Measurements from ENCODE around the gene CERS3. TPM values are rescaled to one million over a fixed set of nuclear protein-coding genes. Genes with fewer than 3 reads are reported as not detected.

CERS3 gene
- total RNA-seq, 2 experiments from 2014 or later: 0.19 to 0.31 TPM

- no peaks in the 10 kb centered on the region for H3K27me3 Mint-ChIP-seq
Observed at GRCh38 chr15:100558771-100559254, 30.1 kb upstream of the CERS3 start.

DNA sequence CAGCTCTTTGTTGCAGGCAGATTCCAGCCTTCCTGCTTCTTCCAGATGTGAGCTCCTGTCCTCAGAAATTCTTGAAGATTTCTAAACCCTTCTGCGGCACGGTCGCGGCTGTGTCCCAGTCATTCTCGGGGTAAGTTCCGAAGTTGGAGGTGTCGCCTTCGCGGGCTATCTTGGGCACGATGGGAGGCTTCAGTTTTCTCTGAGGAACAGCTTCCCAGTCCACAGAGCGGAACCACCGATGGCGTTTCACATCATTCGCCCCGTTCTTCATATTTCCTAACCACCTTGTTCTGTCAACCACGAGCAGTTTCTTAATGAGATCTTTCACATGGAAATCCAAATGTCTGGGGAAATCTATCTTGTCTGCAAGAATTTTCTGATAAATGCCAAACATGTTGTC lies 24.7 kb upstream of the CERS3 start:
- ChIA-PET CTCF (no interaction called here), POLR2A (no interaction called here)
- Mint-ChIP-seq H3K4me3 (no peak overlapping the region), H3K27ac (no peak overlapping the region), H3K4me1 (ENCODE audit: low read depth) (no peaks in the 10 kb centered on the region), H3K36me3 (peaks cover 29% of the 10 kb centered on the region), H3K27me3 (no peaks in the 10 kb centered on the region), H3K9me3 (no peaks in the 10 kb centered on the region)
- no peak for DNase-seq
- intact Hi-C loops (cut with micrococcal nuclease): no loop called here

More at GRCh38 chr15:100558771-100559254, 30.1 kb upstream of the CERS3 start:
- intact Hi-C loops (cut with micrococcal nuclease): no loop called here
- CTCF ChIA-PET: interaction anchor here (1.6 kb wide), 1 partner anchor 209 kb away, joined by 5 read pairs; no protein-coding TSS in a partner anchor
- no peak overlapping the region for H3K4me3 Mint-ChIP-seq
- no peaks in the 10 kb centered on the region for H3K4me1 Mint-ChIP-seq (ENCODE audit: low read depth)
- H3K9me3 Mint-ChIP-seq: no peaks in the 10 kb centered on the region
- H3K36me3 Mint-ChIP-seq: peaks cover 29% of the 10 kb centered on the region
- H3K27ac Mint-ChIP-seq: no peak overlapping the region
- no peak for DNase-seq
- POLR2A ChIA-PET: no interaction called here

DNA sequence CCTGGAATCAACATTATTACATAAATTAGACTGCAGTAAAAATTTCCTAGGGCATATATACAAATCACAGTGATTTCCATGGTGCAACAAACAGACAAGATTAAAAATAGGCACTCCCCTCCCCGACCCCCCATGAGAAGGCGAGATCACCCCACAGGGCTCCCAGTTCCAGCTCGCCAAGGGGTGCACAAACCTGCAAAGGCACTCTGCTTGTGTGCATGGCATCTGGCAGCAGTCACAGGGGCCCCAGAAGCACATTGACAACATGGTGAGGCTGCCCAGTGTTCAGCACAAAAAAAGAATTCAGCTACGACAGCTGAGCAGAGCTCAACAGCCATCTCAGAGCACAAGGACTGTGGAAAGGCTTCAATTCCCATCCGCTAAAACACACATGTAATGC lies 19.2 kb upstream of the CERS3 start:
- ChIA-PET POLR2A (interaction anchor here (0.6 kb wide), 1 partner anchor 14 kb away, joined by 3 read pairs; no protein-coding TSS in a partner anchor), CTCF (no interaction called here)
- Mint-ChIP-seq H3K4me3 (no peak overlapping the region), H3K27me3 (no peaks in the 10 kb centered on the region), H3K27ac (no peak overlapping the region), H3K36me3 (peaks cover 9% of the 10 kb centered on the region), H3K9me3 (no peaks in the 10 kb centered on the region), H3K4me1 (ENCODE audit: low read depth) (peaks cover 6% of the 10 kb centered on the region)
- DNase-seq: no peak
- intact Hi-C loops (cut with micrococcal nuclease): no loop called here

DNA sequence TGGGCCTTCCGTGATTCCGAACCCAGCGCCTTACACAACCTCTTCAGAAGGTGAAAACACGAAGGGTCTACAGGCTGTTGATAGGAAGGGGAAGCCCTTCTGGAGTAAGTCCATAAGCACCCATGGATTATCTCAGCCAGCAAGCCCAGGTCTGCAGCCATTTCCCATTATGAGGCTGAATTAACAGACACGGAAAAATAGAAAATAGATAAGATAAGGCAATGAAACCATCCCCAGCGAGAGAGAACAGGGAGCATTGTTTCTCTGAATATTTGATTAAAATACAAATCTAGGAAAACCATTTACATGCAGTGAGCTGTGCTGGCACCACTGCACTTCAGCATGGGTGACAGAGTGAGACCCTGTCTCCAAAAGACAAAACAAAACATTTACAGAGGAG lies 16.2 kb upstream of the CERS3 start:
- DNase-seq: no peak
- CTCF ChIA-PET: no interaction called here
- intact Hi-C loops (cut with micrococcal nuclease): no loop called here
- Mint-ChIP-seq H3K4me1 (ENCODE audit: low read depth) (peaks cover 6% of the 10 kb centered on the region), H3K27me3 (no peaks in the 10 kb centered on the region), H3K9me3 (no peaks in the 10 kb centered on the region), H3K27ac (no peak overlapping the region), H3K4me3 (no peak overlapping the region), H3K36me3 (no peaks in the 10 kb centered on the region)
- POLR2A ChIA-PET: no interaction called here

DNA sequence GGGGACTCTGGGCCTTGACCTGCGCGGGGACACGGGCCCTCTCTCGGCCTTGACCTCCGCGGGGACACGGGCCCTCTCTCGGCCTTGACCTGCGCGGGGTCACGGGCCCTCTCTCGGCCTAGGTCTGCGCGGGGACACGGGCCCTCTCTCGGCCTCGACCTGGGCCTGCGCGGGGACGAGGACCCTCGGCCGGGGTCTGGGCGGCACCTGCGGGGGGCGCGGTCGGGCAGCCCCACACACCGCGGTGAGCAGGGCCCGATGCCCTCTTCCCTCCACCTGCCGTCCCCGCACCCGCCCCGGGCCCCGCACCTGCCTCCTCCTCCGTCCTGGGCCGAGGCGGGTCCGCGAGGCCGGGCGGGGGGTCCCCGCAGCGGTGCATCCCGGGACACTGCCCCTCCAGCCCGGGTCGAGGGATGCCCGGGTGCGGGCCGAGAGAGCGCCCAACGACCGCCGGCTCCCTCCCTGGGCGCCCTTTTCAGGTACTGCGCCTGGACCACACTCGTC lies 15.6 kb upstream of the CERS3 start:
- peaks cover 6% of the 10 kb centered on the region for H3K4me1 Mint-ChIP-seq (ENCODE audit: low read depth)
- peaks cover under 1% of the 10 kb centered on the region for H3K9me3 Mint-ChIP-seq
- intact Hi-C loops (cut with micrococcal nuclease): no loop called here
- H3K36me3 Mint-ChIP-seq: no peaks in the 10 kb centered on the region
- CTCF ChIA-PET: no interaction called here
- H3K4me3 Mint-ChIP-seq: no peak overlapping the region
- DNase-seq: no peak
- no peaks in the 10 kb centered on the region for H3K27me3 Mint-ChIP-seq
- POLR2A ChIA-PET: no interaction called here
- no peak overlapping the region for H3K27ac Mint-ChIP-seq

GRCh38 chr15:100542290-100542689 lies 13.5 kb upstream of the CERS3 start:
- Mint-ChIP-seq H3K27ac (no peak overlapping the region), H3K27me3 (no peaks in the 10 kb centered on the region), H3K36me3 (peaks cover 6% of the 10 kb centered on the region), H3K9me3 (peaks cover 10% of the 10 kb centered on the region), H3K4me3 (no peak overlapping the region), H3K4me1 (ENCODE audit: low read depth) (peaks cover 6% of the 10 kb centered on the region)
- intact Hi-C loops (cut with micrococcal nuclease): no loop called here
- POLR2A ChIA-PET: no interaction called here
- DNase-seq: no peak
- CTCF ChIA-PET: interaction anchor here (1.4 kb wide), 1 partner anchor 192 kb away, joined by 3 read pairs; no protein-coding TSS in a partner anchor

DNA sequence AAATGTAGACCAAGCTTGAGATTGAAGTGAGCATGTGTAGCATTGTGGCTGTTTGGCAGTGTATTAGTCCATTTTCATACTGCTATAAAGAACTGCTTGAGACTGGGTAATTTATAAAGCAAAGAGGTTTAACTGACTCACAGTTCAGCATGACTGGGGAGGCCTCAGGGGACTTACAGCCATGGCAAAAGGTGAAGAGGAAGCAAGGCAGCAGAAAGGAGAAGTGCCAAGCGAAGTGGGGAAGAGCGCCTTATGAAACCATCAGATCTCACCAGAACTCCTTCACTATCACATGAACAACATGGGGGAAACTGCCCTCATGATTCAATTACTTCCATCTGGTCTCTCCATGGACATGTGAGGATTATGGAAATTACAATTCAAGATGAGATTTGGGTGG lies 8.6 kb upstream of the CERS3 start:
- ChIA-PET POLR2A (no interaction called here), CTCF (interaction anchor here (0.8 kb wide), 1 partner anchor 187 kb away, joined by 3 read pairs; no protein-coding TSS in a partner anchor)
- peaks cover 10% of the 10 kb centered on the region for H3K9me3 Mint-ChIP-seq
- DNase-seq: no peak
- H3K36me3 Mint-ChIP-seq: peaks cover 6% of the 10 kb centered on the region
- H3K4me3 Mint-ChIP-seq: no peak overlapping the region
- no peak overlapping the region for H3K27ac Mint-ChIP-seq
- no peaks in the 10 kb centered on the region for H3K4me1 Mint-ChIP-seq (ENCODE audit: low read depth)
- H3K27me3 Mint-ChIP-seq: no peaks in the 10 kb centered on the region
- intact Hi-C loops (cut with micrococcal nuclease): no loop called here

- intact Hi-C loops (cut with micrococcal nuclease): no loop called here
- DNase-seq: no peak
- Mint-ChIP-seq H3K27ac (no peak overlapping the region), H3K4me3 (no peak overlapping the region), H3K36me3 (peaks cover 6% of the 10 kb centered on the region), H3K27me3 (no peaks in the 10 kb centered on the region), H3K4me1 (ENCODE audit: low read depth) (no peaks in the 10 kb centered on the region), H3K9me3 (peaks cover 10% of the 10 kb centered on the region)
- ChIA-PET CTCF (interaction anchor here (0.8 kb wide), 1 partner anchor 186 kb away, joined by 3 read pairs; no protein-coding TSS in a partner anchor), POLR2A (no interaction called here)
Observed at GRCh38 chr15:100536733-100537132, 8.0 kb upstream of the CERS3 start.

DNA sequence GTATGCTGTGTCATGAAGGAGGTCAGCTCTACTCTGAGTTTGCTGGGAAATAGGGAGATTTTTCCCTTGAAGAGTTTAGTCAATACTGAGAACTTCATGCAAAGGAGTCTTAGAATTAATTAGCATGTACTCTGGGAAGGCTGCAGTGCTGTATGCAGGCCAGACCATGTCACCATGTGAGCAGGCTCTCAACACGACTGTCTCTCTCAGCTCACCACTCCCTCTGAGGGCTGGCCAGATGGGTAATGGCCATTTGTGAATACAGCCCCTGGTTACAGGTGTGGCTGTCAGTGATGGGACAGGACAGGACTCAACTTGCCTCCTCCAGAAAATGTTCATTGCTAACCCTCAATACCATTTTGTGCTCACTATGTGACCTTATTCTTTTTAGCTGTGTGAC lies 5.1 kb upstream of the CERS3 start:
- intact Hi-C loops (cut with micrococcal nuclease): no loop called here
- no peaks in the 10 kb centered on the region for H3K27me3 Mint-ChIP-seq
- peaks cover 4% of the 10 kb centered on the region for H3K36me3 Mint-ChIP-seq
- H3K4me3 Mint-ChIP-seq: no peak overlapping the region
- peaks cover 10% of the 10 kb centered on the region for H3K4me1 Mint-ChIP-seq (ENCODE audit: low read depth)
- no peak overlapping the region for H3K27ac Mint-ChIP-seq
- no peak for DNase-seq
- CTCF ChIA-PET: no interaction called here
- peaks cover 5% of the 10 kb centered on the region for H3K9me3 Mint-ChIP-seq
- POLR2A ChIA-PET: no interaction called here

GRCh38 chr15:100531823-100532327 lies 3.1 kb upstream of the CERS3 start:
- Mint-ChIP-seq H3K27me3 (no peaks in the 10 kb centered on the region), H3K9me3 (no peaks in the 10 kb centered on the region), H3K27ac (no peak overlapping the region), H3K36me3 (no peaks in the 10 kb centered on the region), H3K4me1 (ENCODE audit: low read depth) (peaks cover 10% of the 10 kb centered on the region), H3K4me3 (no peak overlapping the region)
- intact Hi-C loops (cut with micrococcal nuclease): no loop called here
- POLR2A ChIA-PET: no interaction called here
- CTCF ChIA-PET: interaction anchor here (1.4 kb wide), 1 partner anchor 181 kb away, joined by 4 read pairs; no protein-coding TSS in a partner anchor
- no peak for DNase-seq

GRCh38 chr15:100531204-100531603 lies 2.5 kb upstream of the CERS3 start:
- Mint-ChIP-seq H3K27ac (no peak overlapping the region), H3K9me3 (no peaks in the 10 kb centered on the region), H3K4me1 (ENCODE audit: low read depth) (peaks cover 10% of the 10 kb centered on the region), H3K27me3 (no peaks in the 10 kb centered on the region), H3K36me3 (no peaks in the 10 kb centered on the region), H3K4me3 (no peak overlapping the region)
- ChIA-PET CTCF (interaction anchor here (1.4 kb wide), 1 partner anchor 181 kb away, joined by 4 read pairs; no protein-coding TSS in a partner anchor), POLR2A (no interaction called here)
- intact Hi-C loops (cut with micrococcal nuclease): no loop called here
- no peak for DNase-seq

DNA sequence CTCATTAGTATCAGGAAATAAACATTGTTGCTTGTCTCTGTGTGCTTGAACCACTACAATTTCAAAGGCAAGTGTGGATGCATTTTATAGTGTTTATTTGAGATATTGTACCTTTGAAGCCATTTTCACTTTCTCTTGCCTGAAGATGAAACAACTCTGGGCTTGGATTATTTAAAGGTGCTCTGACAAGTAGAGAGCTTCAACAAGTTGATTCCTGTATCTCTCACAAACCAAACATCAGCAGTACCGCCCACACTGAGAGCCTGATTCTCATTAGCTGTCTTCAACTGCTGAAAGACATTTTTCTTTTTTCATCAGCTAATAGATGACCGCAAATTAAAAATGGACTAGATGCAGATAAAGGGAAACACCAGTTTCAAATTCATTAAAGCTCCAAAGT lies 806 bp upstream of the CERS3 start:
- Mint-ChIP-seq H3K9me3 (no peaks in the 10 kb centered on the region), H3K27ac (no peak overlapping the region), H3K36me3 (no peaks in the 10 kb centered on the region), H3K4me1 (ENCODE audit: low read depth) (peaks cover 10% of the 10 kb centered on the region), H3K27me3 (no peaks in the 10 kb centered on the region), H3K4me3 (no peak overlapping the region)
- ChIA-PET POLR2A (no interaction called here), CTCF (interaction anchor here (0.8 kb wide), 1 partner anchor 179 kb away, joined by 3 read pairs; no protein-coding TSS in a partner anchor)
- no peak for DNase-seq
- intact Hi-C loops (cut with micrococcal nuclease): no loop called here

DNA sequence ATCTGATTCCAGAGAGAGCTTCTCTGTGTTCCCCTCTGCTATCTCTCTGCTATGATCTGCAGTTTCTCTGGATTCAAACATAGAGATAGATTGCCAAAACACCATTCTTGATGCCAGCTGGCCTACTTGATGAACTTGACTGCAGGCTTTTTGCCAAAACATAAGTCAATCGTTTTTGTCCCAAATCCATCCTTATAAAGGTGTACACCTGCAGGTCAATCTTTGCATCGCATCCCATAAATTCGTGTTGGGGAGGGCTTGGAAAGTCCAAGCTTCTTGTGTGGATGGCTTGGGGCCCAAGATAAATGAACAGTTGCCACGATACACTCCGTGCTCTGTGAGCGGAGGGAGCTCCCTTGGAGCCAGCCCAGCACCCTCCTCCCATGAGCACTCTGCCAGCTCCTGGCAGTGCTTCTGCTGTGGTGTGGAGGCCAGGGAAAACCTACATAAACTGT lies 2.7 kb downstream of the CERS3 start:
- Mint-ChIP-seq H3K4me3 (no peak overlapping the region), H3K36me3 (no peaks in the 10 kb centered on the region), H3K4me1 (ENCODE audit: low read depth) (peaks cover 13% of the 10 kb centered on the region), H3K27ac (no peak overlapping the region), H3K9me3 (peaks cover 4% of the 10 kb centered on the region), H3K27me3 (no peaks in the 10 kb centered on the region)
- ChIA-PET POLR2A (no interaction called here), CTCF (no interaction called here)
- intact Hi-C loops (cut with micrococcal nuclease): no loop called here
- DNase-seq: no peak

Measured in activated CD4-positive, alpha-beta memory T cell treated with anti-CD3 and anti-CD28 coated beads for 36 hours (primary cell).